Psoas muscle (tissue), 8 donors: ENCODE measurements around the gene XPNPEP1. TPM values are rescaled to one million over a fixed set of nuclear protein-coding genes. Genes with fewer than 3 reads are reported as not detected.
A peak's percentile ranks its signal among the peaks of the same experiment; 100 is the strongest.

Source experiments
- ATAC-seq, 4 donors: fragments of 200-7000 bp; cut with Tn5 transposase; one replicate each; pipeline ENCODE4 v1.9.1; 2020; ENCODE audit warnings: moderate library complexity in 3 of 4, mild to moderate bottlenecking in 2 of 4
- DNase-seq, 2 donors: peaks; one replicate each; pipeline ENCODE4 v3.0.0-alpha.2; 2020
- H3K27ac ChIP-seq: fragments of 200-600 bp; one replicate; pipeline ENCODE4 v1.8.0; 2022
- H3K27me3 ChIP-seq, 3 donors: fragments of 200-600 bp in 1 of 3; one replicate each; pipeline versions ENCODE4 v1.6.1 to v1.8.0; 2013 to 2022; ENCODE audit warnings: low read length in 2 of 3, mild to moderate bottlenecking in 2 of 3, moderate library complexity in 1 of 3; ENCODE audit not compliant: insufficient read depth in 3 of 3
- H3K36me3 ChIP-seq, 2 donors: fragments of 200-600 bp in 1 of 2; one replicate each; pipeline versions ENCODE4 v1.6.1 to v1.8.0; 2013 to 2022; ENCODE audit warnings: low read depth in 1 of 2, mild to moderate bottlenecking in 1 of 2, moderate library complexity in 1 of 2; ENCODE audit not compliant: insufficient read depth in 1 of 2
- H3K4me1 ChIP-seq: fragments of 200-600 bp; one replicate; pipeline ENCODE4 v1.8.0; 2022
- H3K4me3 ChIP-seq: fragments of 200-600 bp; one replicate; pipeline ENCODE4 v1.8.0; 2022; ENCODE audit warnings: mild to moderate bottlenecking
- H3K9me3 ChIP-seq: fragments of 200-600 bp; one replicate; pipeline ENCODE4 v1.8.0; 2022
- WGBS, 3 donors: extraction: QIAGEN DNeasy Blood & Tissue Kit; methylation state at CpG; one replicate each; pipeline versions ENCODE4 v1.1.6 to v1.1.7; 2013; 5-methylcytosine and 5-hydroxymethylcytosine counted together
- intact Hi-C, 2 donors: fragments of 100-400 bp; cut with DNase I; formaldehyde crosslinking; loops; one replicate each; pipeline versions ENCODE4 v1.11.0 to v1.14.2; 2022
- long read RNA-seq, 2 donors: library from polyadenylated mRNA; unstranded; transcript quantifications; one replicate each; pipeline ENCODE4 v2.0.0, GENCODE V29; 2021
- polyA plus RNA-seq, 3 donors: library from polyadenylated mRNA; stranded (reverse); fragments of 200-250 nt; gene quantifications; one replicate each; pipeline ENCODE4 v1.2.3, GENCODE V29; 2013
- total RNA-seq, 4 donors: library from RNA; stranded (reverse); fragmentation: NEBNext Ultra II Directional in 2 of 4; extraction: Animal tissue kit (Norgen Biotek cat#: 25700) in 2 of 4; gene quantifications; one replicate each; pipeline versions ENCODE4 v1.2.1 to v1.2.4, GENCODE V29; 2021 to 2023
- TF ChIP-seq, protein P1 (sequence below): fragments of 200-600 bp; IDR thresholded peaks from one replicate; pipeline ENCODE4 v1.8.0; 2022; ENCODE audit warnings: antibody characterized with exemption
- donor health status: healthy with polysubstance abuse.
- donor health status: DM: no; HTN: no; CAD: no; lungs with moderate emphysema.
- donor health status: Bipolar disorder and iron deficiency.
- donor health status: healthy.
- donor health status: DM: yes; HTN: yes; CAD: no.
- donor health status: DM: no; HTN: no; CAD: no.
- donor health status: DM: no; HTN: no; CAD: no.
- donor health status: DM: yes; HTN: yes; CAD: no.

XPNPEP1 gene
- 10 to 100 TPM; 34.9 to 62.3 (median 43.8) TPM for total RNA-seq
- 10 to 100 TPM; 22.6 to 37.3 (median 29.1) TPM for polyA plus RNA-seq
- long read RNA-seq, donor 1, transcript XPNPEP1-218 (21 exons, 2,539 nt) = major isoform, 37 of 51 reads
- long read RNA-seq, donor 1, partial matches to known transcripts = 4 of 51 reads
- long read RNA-seq, donor 1, other reads (novel, unspliced or antisense) = 8 of 51 reads
- long read RNA-seq, donor 2, transcript XPNPEP1-201 (20 exons, 2,467 nt) = minor isoform, 7 of 84 reads
- long read RNA-seq, donor 2, transcript XPNPEP1-218 (21 exons, 2,539 nt) = major isoform, 53 of 84 reads
- long read RNA-seq, donor 2, partial matches to known transcripts = 7 of 84 reads
- long read RNA-seq, donor 2, other reads (novel, unspliced or antisense) = 16 of 84 reads

DNA sequence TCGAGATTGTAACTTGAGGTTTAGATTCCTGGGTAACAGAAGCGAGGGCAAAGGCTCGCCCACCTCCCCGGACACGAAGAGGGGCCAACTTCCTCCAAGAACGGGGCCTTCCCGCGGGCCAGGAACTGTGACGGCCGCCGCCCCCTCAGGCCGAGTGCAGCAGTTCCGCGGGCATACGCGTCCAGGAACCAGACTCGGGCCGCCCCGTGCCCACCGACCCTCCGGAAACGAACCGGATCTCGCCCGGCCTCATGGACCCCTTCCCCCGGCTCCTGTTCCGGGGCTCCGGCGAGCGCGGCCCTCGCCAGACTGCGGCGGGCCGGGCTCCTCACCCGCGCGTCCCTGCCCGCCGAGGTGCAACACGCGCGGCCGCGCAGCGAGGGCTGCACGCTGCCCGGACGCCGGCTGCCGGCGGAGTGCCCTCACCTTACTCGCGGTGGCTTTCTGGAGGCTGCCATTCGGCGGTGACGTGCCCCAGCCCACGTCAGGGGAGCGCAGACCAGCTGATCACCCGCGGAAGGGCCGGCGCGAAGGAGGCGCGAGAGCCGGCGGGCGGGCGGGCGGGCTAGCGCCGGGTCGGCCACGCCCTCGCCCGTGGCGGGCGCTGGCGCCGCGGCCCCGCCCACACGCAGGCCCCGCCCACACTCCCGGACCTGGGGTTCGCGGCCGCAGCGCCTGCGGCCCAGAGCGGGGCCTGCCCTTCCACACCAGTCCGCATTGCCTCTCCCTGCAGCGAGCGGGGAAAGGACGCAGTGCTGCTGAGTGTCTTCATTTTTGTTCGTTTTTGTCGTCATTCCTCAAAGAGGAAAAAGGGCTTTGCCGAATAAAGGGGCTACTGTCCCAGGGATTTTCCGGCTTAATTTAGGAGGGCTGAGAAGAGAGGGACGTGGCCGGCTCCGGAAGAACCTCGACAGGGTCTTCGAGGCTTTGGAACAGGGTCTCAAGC, at the start of gene XPNPEP1:
Gene XPNPEP1, minus strand, starts transcription at position 536 of the 946 bp plus-strand sequence. Its CDS starts 78 bp downstream, at position 458.
- WGBS, 3 donors = 1% methylated on average over 82 to 104 of the region's 105 CpGs
- Histone ChIP-seq H3K4me1 (peaks cover 13% of the 10 kb centered on the region), H3K27ac (peak within 1 kb of the TSS; percentile 99), H3K27me3 (no peaks in the 10 kb centered on the region), H3K36me3 (no peaks in the 10 kb centered on the region), H3K4me3 (peak within 1 kb of the TSS; percentile 95), H3K9me3 (no peaks in the 10 kb centered on the region)
- TF ChIP-seq, protein P1, sequence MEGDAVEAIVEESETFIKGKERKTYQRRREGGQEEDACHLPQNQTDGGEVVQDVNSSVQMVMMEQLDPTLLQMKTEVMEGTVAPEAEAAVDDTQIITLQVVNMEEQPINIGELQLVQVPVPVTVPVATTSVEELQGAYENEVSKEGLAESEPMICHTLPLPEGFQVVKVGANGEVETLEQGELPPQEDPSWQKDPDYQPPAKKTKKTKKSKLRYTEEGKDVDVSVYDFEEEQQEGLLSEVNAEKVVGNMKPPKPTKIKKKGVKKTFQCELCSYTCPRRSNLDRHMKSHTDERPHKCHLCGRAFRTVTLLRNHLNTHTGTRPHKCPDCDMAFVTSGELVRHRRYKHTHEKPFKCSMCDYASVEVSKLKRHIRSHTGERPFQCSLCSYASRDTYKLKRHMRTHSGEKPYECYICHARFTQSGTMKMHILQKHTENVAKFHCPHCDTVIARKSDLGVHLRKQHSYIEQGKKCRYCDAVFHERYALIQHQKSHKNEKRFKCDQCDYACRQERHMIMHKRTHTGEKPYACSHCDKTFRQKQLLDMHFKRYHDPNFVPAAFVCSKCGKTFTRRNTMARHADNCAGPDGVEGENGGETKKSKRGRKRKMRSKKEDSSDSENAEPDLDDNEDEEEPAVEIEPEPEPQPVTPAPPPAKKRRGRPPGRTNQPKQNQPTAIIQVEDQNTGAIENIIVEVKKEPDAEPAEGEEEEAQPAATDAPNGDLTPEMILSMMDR = no peak
- DNase-seq (peak; percentile 90 to 94), ATAC-seq (peak; percentile 98 to 99 (median 98))
- intact Hi-C loops = loop anchor here in 1 of 2 donors (2.0 to 5.0 kb wide), 2 partner anchors 36 to 86 kb away; no protein-coding TSS in a partner anchor

DNA sequence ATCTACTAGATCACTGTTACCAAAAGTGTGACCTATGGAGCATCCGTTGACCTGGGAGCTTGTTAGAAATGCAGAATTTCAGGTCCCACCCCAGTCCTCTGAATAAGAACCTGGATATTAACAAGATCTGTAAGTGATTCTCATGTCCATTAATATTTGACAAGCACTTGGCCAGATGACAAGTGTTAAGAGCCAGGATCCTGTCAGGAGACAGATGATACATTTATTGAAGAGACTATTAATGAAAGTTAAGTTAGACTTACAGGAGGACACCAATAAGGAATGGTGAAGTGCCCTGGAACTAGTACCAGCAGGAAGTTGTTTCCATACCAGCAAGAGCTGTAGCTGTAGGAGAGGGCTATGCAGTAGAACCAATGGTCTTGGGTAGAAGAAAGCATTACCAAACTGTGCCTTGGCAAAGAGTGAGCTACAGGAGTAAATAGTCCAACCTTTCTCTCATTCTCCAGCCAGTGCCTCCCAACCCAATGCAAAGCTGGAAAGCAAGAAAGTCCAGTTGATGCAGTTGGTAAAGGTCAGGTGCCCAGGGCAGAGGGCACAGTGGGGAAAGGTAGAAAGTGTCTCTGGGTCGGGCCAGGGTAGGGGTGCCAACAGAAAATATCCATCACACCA, 49.2 kb upstream of the XPNPEP1 start:
- Histone ChIP-seq H3K27ac (no peak overlapping the region), H3K27me3 (no peaks in the 10 kb centered on the region), H3K9me3 (no peaks in the 10 kb centered on the region), H3K4me1 (no peaks in the 10 kb centered on the region), H3K4me3 (no peak overlapping the region), H3K36me3 (no peaks in the 10 kb centered on the region)
- TF ChIP-seq, protein P1 = no peak
- no peak for DNase-seq
- intact Hi-C loops = no loop called here
- no peak for ATAC-seq
- 90 to 98% (median 92%) methylated on average over 2 of the region's 2 CpGs for WGBS, 3 donors

DNA sequence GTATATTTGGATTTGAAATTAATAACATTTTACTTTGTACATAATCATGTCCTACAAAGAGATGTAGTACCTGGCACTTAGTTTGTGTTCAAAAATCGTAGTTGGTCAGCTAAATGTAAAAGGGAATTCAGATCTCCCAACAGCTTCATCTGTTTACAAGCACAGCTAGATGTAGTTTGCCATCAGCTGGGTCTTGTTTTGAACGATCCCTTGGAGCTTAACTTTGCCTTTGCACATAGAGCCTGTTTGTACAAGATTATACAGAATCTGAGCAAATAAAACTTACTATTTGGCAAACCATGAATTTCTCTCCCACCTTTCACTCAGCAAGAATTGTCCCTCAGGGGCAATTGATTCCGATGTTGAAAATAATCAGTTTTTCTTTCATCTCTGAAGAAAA, 48.3 kb upstream of the XPNPEP1 start:
- 73 to 76% (median 75%) methylated on average over 3 of the region's 3 CpGs for WGBS, 3 donors
- Histone ChIP-seq H3K36me3 (no peaks in the 10 kb centered on the region), H3K27me3 (no peaks in the 10 kb centered on the region), H3K27ac (no peak overlapping the region), H3K4me3 (no peak overlapping the region), H3K4me1 (no peaks in the 10 kb centered on the region), H3K9me3 (no peaks in the 10 kb centered on the region)
- ATAC-seq = no peak
- intact Hi-C loops = no loop called here
- no peak for DNase-seq
- TF ChIP-seq, protein P1 = no peak

DNA sequence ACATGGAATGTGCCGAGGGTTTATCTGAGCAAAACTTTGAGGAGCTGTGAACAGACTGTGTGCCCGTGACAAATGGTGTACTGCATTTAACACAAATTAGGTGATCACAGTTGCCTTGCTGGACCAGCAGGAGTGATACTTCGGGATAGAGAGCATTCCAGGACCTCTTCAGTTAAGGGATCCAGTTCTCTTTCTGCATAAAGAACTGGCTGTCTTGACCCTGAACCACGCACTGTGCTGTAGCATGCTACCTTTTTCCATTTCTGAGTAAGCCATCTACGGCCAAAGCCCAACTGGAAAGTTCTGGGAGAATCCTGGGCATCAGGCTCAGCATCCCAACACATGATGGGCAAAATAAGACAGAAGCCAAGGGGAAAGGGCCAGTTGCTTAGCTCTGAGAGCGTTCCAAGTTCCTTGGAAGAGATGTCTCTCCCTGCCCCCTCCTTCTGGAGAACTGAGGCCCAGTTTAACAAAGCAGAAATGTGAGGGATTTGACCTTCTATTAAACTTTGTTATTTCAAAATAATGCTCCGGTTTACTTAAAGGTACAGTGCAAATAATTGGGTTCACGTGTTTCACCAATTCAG, 46.5 kb upstream of the XPNPEP1 start:
- 73 to 85% (median 77%) methylated on average over 8 of the region's 8 CpGs for WGBS, 3 donors
- ATAC-seq (no peak), DNase-seq (no peak)
- Histone ChIP-seq H3K27ac (no peak overlapping the region), H3K9me3 (no peaks in the 10 kb centered on the region), H3K4me3 (no peak overlapping the region), H3K27me3 (no peaks in the 10 kb centered on the region), H3K4me1 (no peaks in the 10 kb centered on the region), H3K36me3 (no peaks in the 10 kb centered on the region)
- TF ChIP-seq, protein P1 = no peak
- intact Hi-C loops = no loop called here
